Liver (tissue), 9 donors: Measurements from ENCODE around the gene BCL7C. TPM values are rescaled to one million over a fixed set of nuclear protein-coding genes. Genes with fewer than 3 reads are reported as not detected.

Source experiments
- DNase-seq: peaks from one replicate; pipeline ENCODE4 v3.0.0-alpha.2; 2017; ENCODE audit warnings: low spot score
- H3K27ac ChIP-seq, 2 donors: one replicate each; pipeline ENCODE4 v1.7.0; 2013; ENCODE audit warnings: inconsistent platforms in 2 of 2, low read length in 2 of 2, control low read depth in 1 of 2, low read depth in 1 of 2, mild to moderate bottlenecking in 1 of 2
- H3K27me3 ChIP-seq, 4 donors: one replicate each; pipeline versions ENCODE4 v1.6.1 to v1.7.0; 2013; ENCODE audit warnings: low read length in 3 of 4, inconsistent platforms in 1 of 4, mild to moderate bottlenecking in 1 of 4, moderate library complexity in 1 of 4; ENCODE audit not compliant: control insufficient read depth in 4 of 4, insufficient read depth in 4 of 4
- H3K36me3 ChIP-seq, 4 donors: one replicate each; pipeline versions ENCODE4 v1.6.1 to v1.7.0; 2013; ENCODE audit warnings: low read length in 3 of 4, mild to moderate bottlenecking in 3 of 4, low read depth in 1 of 4, moderate library complexity in 1 of 4; ENCODE audit not compliant: control insufficient read depth in 4 of 4, insufficient read depth in 3 of 4
- H3K4me1 ChIP-seq, 4 donors: one replicate each; pipeline versions ENCODE4 v1.6.1 to v1.7.0; 2013; ENCODE audit warnings: low read length in 3 of 4, mild to moderate bottlenecking in 3 of 4, moderate library complexity in 1 of 4; ENCODE audit not compliant: control insufficient read depth in 4 of 4, insufficient read depth in 4 of 4
- H3K4me3 ChIP-seq, 3 donors: one replicate each; pipeline versions ENCODE4 v1.6.1 to v1.7.0; 2013; ENCODE audit warnings: low read length in 3 of 3, control low read depth in 1 of 3, low read depth in 1 of 3, mild to moderate bottlenecking in 1 of 3
- H3K9ac ChIP-seq, 2 donors: one replicate each; pipeline ENCODE4 v1.7.0; 2013; ENCODE audit warnings: low read length in 2 of 2, mild to moderate bottlenecking in 2 of 2, moderate library complexity in 2 of 2, control low read depth in 1 of 2, low read depth in 1 of 2
- H3K9me3 ChIP-seq, 4 donors: one replicate each; pipeline versions ENCODE4 v1.6.1 to v1.7.0; 2013; ENCODE audit warnings: low read length in 3 of 4; ENCODE audit not compliant: control insufficient read depth in 4 of 4
- EGR1 ChIP-seq, 2 donors: IDR thresholded peaks; 2 replicates each; pipeline ENCODE4 v1.6.1; 2016 to 2018; ENCODE audit warnings: antibody characterized with exemption in 2 of 2, low read depth in 2 of 2
- HNF4G ChIP-seq: IDR thresholded peaks from 2 replicates; pipeline ENCODE4 v1.6.1; 2016; ENCODE audit warnings: antibody characterized with exemption
- JUND ChIP-seq, 2 donors: IDR thresholded peaks; 2 replicates each; pipeline ENCODE4 v1.6.1; 2016; ENCODE audit warnings: antibody characterized with exemption in 2 of 2
- NR2F2 ChIP-seq: IDR thresholded peaks from 2 replicates; pipeline ENCODE4 v1.6.1; 2016; ENCODE audit warnings: antibody characterized with exemption
- RAD21 ChIP-seq, 2 donors: IDR thresholded peaks; 2 replicates each; pipeline ENCODE4 v1.6.1; 2016; ENCODE audit warnings: antibody characterized with exemption in 2 of 2, mild to moderate bottlenecking in 2 of 2
- RXRA ChIP-seq, 2 donors: IDR thresholded peaks; 2 replicates each; pipeline ENCODE4 v1.6.1; 2017 to 2018; ENCODE audit warnings: antibody characterized with exemption in 2 of 2, mild to moderate bottlenecking in 1 of 2
- SP1 ChIP-seq: IDR thresholded peaks from 2 replicates; pipeline ENCODE4 v1.6.1; 2018; ENCODE audit warnings: antibody characterized with exemption, mild to moderate bottlenecking
- YY1 ChIP-seq: IDR thresholded peaks from 2 replicates; pipeline ENCODE4 v1.6.1; 2016; ENCODE audit warnings: antibody characterized with exemption, mild to moderate bottlenecking
- WGBS: extraction: QIAGEN DNeasy Blood & Tissue Kit; methylation state at CpG from one replicate; pipeline ENCODE4 v1.1.7; 2013; 5-methylcytosine and 5-hydroxymethylcytosine counted together
- polyA plus RNA-seq, 2 donors: library from polyadenylated mRNA; stranded (reverse) in 1 of 2; unstranded in 1 of 2; fragments of 200-250 nt in 1 of 2; fragments of >200 nt in 1 of 2; fragmentation: Nextera tagmentation in 1 of 2; extraction: Ambion mirVana in 1 of 2; gene quantifications; one replicate each; pipeline versions ENCODE4 v1.2.1 to v1.2.3, GENCODE V29; 2013 to 2015
- total RNA-seq, 2 donors: library from RNA; depleted of rRNA; stranded (reverse); fragments of >200 nt; gene quantifications; one replicate each; pipeline ENCODE4 v1.2.3, GENCODE V29; 2014
- TF ChIP-seq, protein P1 (sequence below): fragments of 150-350 bp; IDR thresholded peaks from 2 replicates; pipeline ENCODE4 v1.5.1; 2017; ENCODE audit warnings: improper control_type of control experiment, low read depth, low read length; ENCODE audit not compliant: missing input control
- TF ChIP-seq, protein P2 (sequence below): IDR thresholded peaks from 2 replicates; pipeline ENCODE4 v1.6.1; 2016; ENCODE audit warnings: antibody characterized with exemption
- TF ChIP-seq, protein P3 (sequence below): IDR thresholded peaks from 2 replicates; pipeline ENCODE4 v1.6.1; 2016; ENCODE audit warnings: antibody characterized with exemption
- TF ChIP-seq, protein P4 (sequence below): IDR thresholded peaks from 2 replicates; pipeline ENCODE4 v1.6.1; 2016; ENCODE audit warnings: antibody characterized with exemption
- donor health status: healthy.
- donor health status: healthy.
- donor health status: healthy.
- donor health status: healthy.
- donor health status: healthy.

Gene BCL7C
- total RNA-seq (1 to 10 TPM; 3.4 to 6.1 TPM), polyA plus RNA-seq (1 to 10 TPM; 4.9 to 7.1 TPM)

DNA sequence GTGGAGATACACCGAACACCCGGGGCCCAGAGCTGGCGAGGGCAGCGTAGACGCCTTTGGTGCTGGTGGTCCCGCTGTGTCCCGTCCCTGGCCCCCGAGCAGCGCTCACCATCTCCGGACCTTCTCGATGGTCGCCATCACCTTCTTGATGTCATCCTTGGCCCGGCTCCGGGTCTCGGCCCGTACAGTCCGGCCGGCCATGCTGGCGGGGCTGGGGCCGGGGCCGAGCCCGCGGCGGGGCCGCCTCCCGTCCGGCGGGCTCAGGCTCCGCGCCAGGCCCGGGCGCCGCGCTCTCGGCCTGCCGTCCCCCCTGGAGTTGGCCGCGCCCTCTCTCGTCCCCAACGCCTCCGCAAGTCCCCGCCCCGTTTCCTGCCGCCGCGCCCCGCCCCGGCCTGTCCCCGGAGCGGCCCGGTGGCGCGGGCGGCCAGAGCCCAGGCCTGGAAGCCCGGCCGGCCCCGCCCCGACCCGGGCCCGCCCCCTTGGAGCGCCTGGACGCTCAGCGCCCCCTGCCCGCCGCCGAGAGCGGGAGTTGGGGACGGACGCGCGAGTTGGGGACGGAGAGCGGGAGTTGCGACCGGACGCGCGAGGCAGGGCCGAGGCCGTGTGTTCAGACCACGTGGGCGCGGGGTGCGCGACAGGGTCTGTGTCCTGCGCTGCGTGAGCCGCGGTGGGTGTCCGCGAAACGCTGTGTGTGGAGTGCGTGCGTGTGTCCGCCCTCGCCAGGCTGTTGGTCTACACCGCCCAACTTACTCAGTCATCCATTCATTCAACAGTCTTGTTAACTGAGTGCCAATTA, at the start of gene BCL7C:
Gene BCL7C, minus strand, starts transcription at position 334 of the 796 bp plus-strand sequence. Its CDS starts 133 bp downstream, at position 201.
- H3K36me3 ChIP-seq, result peaks cover 0 to 3% (median under 1%) of the 10 kb centered on the region in 4 donors
- H3K9me3 ChIP-seq, result no peaks in the 10 kb centered on the region
- TF ChIP-seq JUND (IDR thresholded peaks at IDR 0.05) (no peak), RXRA (IDR thresholded peaks at IDR 0.05) (no peak), HNF4G (no peak)
- TF ChIP-seq, protein P1, sequence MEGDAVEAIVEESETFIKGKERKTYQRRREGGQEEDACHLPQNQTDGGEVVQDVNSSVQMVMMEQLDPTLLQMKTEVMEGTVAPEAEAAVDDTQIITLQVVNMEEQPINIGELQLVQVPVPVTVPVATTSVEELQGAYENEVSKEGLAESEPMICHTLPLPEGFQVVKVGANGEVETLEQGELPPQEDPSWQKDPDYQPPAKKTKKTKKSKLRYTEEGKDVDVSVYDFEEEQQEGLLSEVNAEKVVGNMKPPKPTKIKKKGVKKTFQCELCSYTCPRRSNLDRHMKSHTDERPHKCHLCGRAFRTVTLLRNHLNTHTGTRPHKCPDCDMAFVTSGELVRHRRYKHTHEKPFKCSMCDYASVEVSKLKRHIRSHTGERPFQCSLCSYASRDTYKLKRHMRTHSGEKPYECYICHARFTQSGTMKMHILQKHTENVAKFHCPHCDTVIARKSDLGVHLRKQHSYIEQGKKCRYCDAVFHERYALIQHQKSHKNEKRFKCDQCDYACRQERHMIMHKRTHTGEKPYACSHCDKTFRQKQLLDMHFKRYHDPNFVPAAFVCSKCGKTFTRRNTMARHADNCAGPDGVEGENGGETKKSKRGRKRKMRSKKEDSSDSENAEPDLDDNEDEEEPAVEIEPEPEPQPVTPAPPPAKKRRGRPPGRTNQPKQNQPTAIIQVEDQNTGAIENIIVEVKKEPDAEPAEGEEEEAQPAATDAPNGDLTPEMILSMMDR, result peak; percentile 33
- H3K4me3 ChIP-seq, result peak within 1 kb of the TSS; percentile 79 to 93 (median 92)
- peak within 1 kb of the TSS; percentile 74 to 95 for H3K9ac ChIP-seq
- H3K27me3 ChIP-seq, result no peaks in the 10 kb centered on the region
- H3K4me1 ChIP-seq, result peaks cover 9 to 28% (median 24%) of the 10 kb centered on the region in 4 donors
- peak; percentile 91 for DNase-seq
- WGBS, result under 1% methylated on average over 97 of the region's 97 CpGs
- H3K27ac ChIP-seq, result peak within 1 kb of the TSS; percentile 88 to 93

DNA sequence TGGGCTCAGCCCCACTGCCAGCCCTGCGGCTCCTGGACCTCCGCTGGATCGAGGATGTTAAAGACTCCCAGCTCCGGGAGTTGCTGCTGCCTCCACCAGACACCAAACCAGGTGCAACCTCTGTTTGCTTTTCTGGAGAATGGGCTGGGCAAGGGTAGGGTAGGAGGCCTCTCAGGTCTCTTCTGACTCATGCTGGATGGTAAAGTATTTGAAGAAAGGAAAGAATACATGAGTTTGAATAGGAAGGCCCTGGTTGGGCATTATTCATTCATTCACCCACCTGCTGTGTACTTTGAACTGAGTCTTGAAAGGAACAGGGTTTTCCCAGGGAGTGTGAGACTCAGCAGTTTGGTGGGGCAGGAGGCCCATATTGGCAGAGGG, 48.5 kb upstream of the BCL7C start:
- H3K9me3 ChIP-seq, result no peaks in the 10 kb centered on the region
- H3K36me3 ChIP-seq, result peaks cover 0 to 2% (median 0%) of the 10 kb centered on the region in 4 donors
- H3K27ac ChIP-seq, result peak overlapping the region in 1 of 2 donors; percentile 19
- no peaks in the 10 kb centered on the region for H3K27me3 ChIP-seq
- WGBS, result 59% methylated on average over 4 of the region's 4 CpGs
- no peak for DNase-seq
- TF ChIP-seq, protein P2, sequence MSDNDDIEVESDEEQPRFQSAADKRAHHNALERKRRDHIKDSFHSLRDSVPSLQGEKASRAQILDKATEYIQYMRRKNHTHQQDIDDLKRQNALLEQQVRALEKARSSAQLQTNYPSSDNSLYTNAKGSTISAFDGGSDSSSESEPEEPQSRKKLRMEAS, result no peak
- TF ChIP-seq, protein P3, sequence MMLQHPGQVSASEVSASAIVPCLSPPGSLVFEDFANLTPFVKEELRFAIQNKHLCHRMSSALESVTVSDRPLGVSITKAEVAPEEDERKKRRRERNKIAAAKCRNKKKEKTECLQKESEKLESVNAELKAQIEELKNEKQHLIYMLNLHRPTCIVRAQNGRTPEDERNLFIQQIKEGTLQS, result no peak
- TF ChIP-seq RAD21 (IDR thresholded peaks at IDR 0.05) (no peak), JUND (IDR thresholded peaks at IDR 0.05) (no peak), EGR1 (IDR thresholded peaks at IDR 0.05; ENCODE audit: low read depth in 2 of 2) (no peak), RXRA (IDR thresholded peaks at IDR 0.05) (no peak), NR2F2 (no peak), YY1 (no peak), SP1 (no peak)
- TF ChIP-seq, protein P4, sequence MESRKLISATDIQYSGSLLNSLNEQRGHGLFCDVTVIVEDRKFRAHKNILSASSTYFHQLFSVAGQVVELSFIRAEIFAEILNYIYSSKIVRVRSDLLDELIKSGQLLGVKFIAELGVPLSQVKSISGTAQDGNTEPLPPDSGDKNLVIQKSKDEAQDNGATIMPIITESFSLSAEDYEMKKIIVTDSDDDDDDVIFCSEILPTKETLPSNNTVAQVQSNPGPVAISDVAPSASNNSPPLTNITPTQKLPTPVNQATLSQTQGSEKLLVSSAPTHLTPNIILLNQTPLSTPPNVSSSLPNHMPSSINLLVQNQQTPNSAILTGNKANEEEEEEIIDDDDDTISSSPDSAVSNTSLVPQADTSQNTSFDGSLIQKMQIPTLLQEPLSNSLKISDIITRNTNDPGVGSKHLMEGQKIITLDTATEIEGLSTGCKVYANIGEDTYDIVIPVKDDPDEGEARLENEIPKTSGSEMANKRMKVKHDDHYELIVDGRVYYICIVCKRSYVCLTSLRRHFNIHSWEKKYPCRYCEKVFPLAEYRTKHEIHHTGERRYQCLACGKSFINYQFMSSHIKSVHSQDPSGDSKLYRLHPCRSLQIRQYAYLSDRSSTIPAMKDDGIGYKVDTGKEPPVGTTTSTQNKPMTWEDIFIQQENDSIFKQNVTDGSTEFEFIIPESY, result no peak
- H3K9ac ChIP-seq, result no peak overlapping the region
- H3K4me1 ChIP-seq, result peaks cover 0 to 8% (median 3%) of the 10 kb centered on the region in 4 donors
- H3K4me3 ChIP-seq, result no peak overlapping the region
